CD4-positive, alpha-beta T cell treated with Interleukin-15 for 1 hour (primary cell): ENCODE data around the gene SLC38A9.
"Not testable (repeated sequence)": the region's sequence is repeated elsewhere in the genome, so short reads cannot be mapped to it uniquely, and the experiment has no call there.

ENCODE experiments used
- DNase-seq: peaks from one replicate; pipeline ENCODE4 v3.0.0-alpha.2; 2020

Gene SLC38A9

GRCh38 chr5:55608595-55609349, 103.4 kb downstream of the SLC38A9 start:
- DNase-seq: no peak

GRCh38 chr5:55607309-55607708, 104.8 kb downstream of the SLC38A9 start:
- not testable (repeated sequence) for DNase-seq

- no peak for DNase-seq
Observed at GRCh38 chr5:55604611-55605067, 107.5 kb downstream of the SLC38A9 start.

GRCh38 chr5:55603922-55604321, 108.2 kb downstream of the SLC38A9 start:
- no peak for DNase-seq

- DNase-seq: no peak
Observed at GRCh38 chr5:55601628-55602027, 110.5 kb downstream of the SLC38A9 start.

- DNase-seq: no peak
Observed at GRCh38 chr5:55601204-55601618, 110.9 kb downstream of the SLC38A9 start.

- no peak for DNase-seq
Observed at GRCh38 chr5:55600497-55601203, 111.5 kb downstream of the SLC38A9 start.

- DNase-seq: no peak
Observed at GRCh38 chr5:55600086-55600485, 112.0 kb downstream of the SLC38A9 start.

- no peak for DNase-seq
Observed at GRCh38 chr5:55599148-55600050, 112.7 kb downstream of the SLC38A9 start.

GRCh38 chr5:55597014-55597981, 114.8 kb downstream of the SLC38A9 start:
- no peak for DNase-seq

GRCh38 chr5:55594671-55595070, 117.5 kb downstream of the SLC38A9 start:
- no peak for DNase-seq

GRCh38 chr5:55593115-55593472, 119.0 kb downstream of the SLC38A9 start:
- DNase-seq: no peak

GRCh38 chr5:55592388-55593114, 119.6 kb downstream of the SLC38A9 start:
- DNase-seq: no peak

GRCh38 chr5:55591686-55592085, 120.4 kb downstream of the SLC38A9 start:
- DNase-seq: no peak

- DNase-seq: no peak
Observed at GRCh38 chr5:55585206-55585610, 126.9 kb downstream of the SLC38A9 start.

- no peak for DNase-seq
Observed at GRCh38 chr5:55584398-55585205, 127.5 kb downstream of the SLC38A9 start.

- no peak for DNase-seq
Observed at GRCh38 chr5:55583578-55583977, 128.5 kb downstream of the SLC38A9 start.

GRCh38 chr5:55582256-55582655, 129.9 kb downstream of the SLC38A9 start:
- no peak for DNase-seq

- DNase-seq: no peak
Observed at GRCh38 chr5:55580042-55580441, 132.1 kb downstream of the SLC38A9 start.

- DNase-seq: no peak
Observed at GRCh38 chr5:55578771-55579170, 133.4 kb downstream of the SLC38A9 start.
